BJ (cell line): ENCODE results near the gene PPP2R5C. TPM values are rescaled to one million over a fixed set of nuclear protein-coding genes. Genes with fewer than 3 reads are reported as not detected.

Source experiments
- CTCF ChIA-PET: fragments of 350-600 bp; formaldehyde crosslinking; extraction: SDS; loops from one replicate; lab custom pipeline; 2021; ENCODE audit warnings: antibody characterized with exemption, inconsistent platforms; lab: Yijun Ruan, JAX
- POLR2A ChIA-PET: fragments of 300-600 bp; sonication (Branson Sonifier 250); formaldehyde crosslinking; extraction: SDS; loops from one replicate; lab custom pipeline; 2021; ENCODE audit warnings: antibody characterized with exemption; lab: Charles Lee
- DNase-seq: peaks from one replicate; pipeline ENCODE4 v3.0.0-alpha.2; 2011; ENCODE audit warnings: low read depth
- H3K27me3 ChIP-seq: 2 replicates; pipeline ENCODE4 v1.6.0; 2011; ENCODE audit warnings: low read length; ENCODE audit not compliant: control insufficient read depth, insufficient read depth
- H3K36me3 ChIP-seq: 2 replicates; pipeline ENCODE4 v1.5.1; 2011; ENCODE audit warnings: low read length; ENCODE audit not compliant: control insufficient read depth, insufficient read depth
- H3K4me3 ChIP-seq: 2 replicates; pipeline ENCODE4 v1.5.1; 2011; ENCODE audit warnings: low read depth, mild to moderate bottlenecking, control low read depth, low read length
- polyA plus RNA-seq: library from polyadenylated mRNA; depleted of rRNA; stranded (reverse); fragments of >200 nt; gene quantifications from 2 replicates; pipeline ENCODE4 v1.2.3, GENCODE V29; 2011
- TF ChIP-seq, protein P1 (sequence below): IDR thresholded peaks from 2 replicates; pipeline ENCODE4 v1.5.1; 2011; ENCODE audit warnings: low read depth, mild to moderate bottlenecking, control low read depth, inconsistent platforms, low read length, moderate library complexity; ENCODE audit not compliant: insufficient read depth

The PPP2R5C gene
- polyA plus RNA-seq, 1 experiment = 55.8 TPM

DNA sequence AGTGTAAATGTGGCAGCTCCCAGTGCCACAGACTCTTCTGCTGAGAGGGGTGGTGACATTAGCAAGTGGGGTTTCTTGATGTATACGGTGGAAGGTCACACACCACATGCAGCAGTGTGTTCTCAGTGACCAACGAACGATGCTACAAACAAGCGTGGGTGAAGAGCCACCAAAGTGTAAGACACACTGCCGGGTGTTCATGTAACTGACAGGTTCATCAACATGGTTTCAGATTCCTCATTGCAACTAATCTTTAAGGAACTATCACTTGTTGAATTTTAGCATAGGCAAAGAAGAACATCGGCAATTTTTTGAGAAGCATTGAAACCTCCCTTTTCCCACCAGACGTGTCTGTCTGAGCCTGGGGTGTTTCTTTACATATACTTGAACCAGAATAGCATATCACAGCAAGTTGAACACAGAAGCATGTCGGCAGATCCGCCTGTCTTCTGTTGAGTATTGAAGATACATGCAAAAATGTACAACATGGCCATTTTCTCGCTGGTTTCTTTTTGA, 58.8 kb downstream of the PPP2R5C start:
- POLR2A ChIA-PET = no interaction called here
- no peak for DNase-seq
- CTCF ChIA-PET = no interaction called here

DNA sequence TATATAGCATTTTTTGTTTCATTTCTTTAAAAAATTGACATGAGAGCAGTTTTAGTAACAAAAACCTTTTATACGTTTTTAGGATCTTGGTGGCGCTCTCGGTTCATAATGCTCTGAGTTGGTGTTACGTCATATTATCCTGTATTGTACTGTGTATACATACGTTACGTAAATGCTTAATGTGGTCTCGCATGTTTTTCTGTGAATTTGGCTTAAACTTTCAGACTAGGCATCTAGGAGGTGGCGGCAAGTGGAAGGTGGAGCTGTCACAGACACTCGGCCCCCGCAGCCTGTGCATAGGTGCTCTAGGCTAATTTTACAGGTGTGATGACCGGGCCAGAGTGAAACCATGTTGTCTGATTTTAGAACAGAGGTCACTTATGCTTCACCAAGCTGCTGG, 60.0 kb downstream of the PPP2R5C start:
- CTCF ChIA-PET = no interaction called here
- Histone ChIP-seq H3K4me3 (no peak overlapping the region), H3K36me3 (peaks cover 2% of the 10 kb centered on the region; the same call in 1 of the 2 replicates), H3K27me3 (no peaks in the 10 kb centered on the region)
- no peak for DNase-seq
- POLR2A ChIA-PET = no interaction called here
- TF ChIP-seq, protein P1, sequence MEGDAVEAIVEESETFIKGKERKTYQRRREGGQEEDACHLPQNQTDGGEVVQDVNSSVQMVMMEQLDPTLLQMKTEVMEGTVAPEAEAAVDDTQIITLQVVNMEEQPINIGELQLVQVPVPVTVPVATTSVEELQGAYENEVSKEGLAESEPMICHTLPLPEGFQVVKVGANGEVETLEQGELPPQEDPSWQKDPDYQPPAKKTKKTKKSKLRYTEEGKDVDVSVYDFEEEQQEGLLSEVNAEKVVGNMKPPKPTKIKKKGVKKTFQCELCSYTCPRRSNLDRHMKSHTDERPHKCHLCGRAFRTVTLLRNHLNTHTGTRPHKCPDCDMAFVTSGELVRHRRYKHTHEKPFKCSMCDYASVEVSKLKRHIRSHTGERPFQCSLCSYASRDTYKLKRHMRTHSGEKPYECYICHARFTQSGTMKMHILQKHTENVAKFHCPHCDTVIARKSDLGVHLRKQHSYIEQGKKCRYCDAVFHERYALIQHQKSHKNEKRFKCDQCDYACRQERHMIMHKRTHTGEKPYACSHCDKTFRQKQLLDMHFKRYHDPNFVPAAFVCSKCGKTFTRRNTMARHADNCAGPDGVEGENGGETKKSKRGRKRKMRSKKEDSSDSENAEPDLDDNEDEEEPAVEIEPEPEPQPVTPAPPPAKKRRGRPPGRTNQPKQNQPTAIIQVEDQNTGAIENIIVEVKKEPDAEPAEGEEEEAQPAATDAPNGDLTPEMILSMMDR = no peak

More for the DNA sequence above, 58.8 kb downstream of the PPP2R5C start:
- Histone ChIP-seq H3K27me3 (no peaks in the 10 kb centered on the region), H3K4me3 (no peak overlapping the region), H3K36me3 (peaks cover 2% of the 10 kb centered on the region; the same call in 1 of the 2 replicates)
- TF ChIP-seq, protein P1 = no peak

DNA sequence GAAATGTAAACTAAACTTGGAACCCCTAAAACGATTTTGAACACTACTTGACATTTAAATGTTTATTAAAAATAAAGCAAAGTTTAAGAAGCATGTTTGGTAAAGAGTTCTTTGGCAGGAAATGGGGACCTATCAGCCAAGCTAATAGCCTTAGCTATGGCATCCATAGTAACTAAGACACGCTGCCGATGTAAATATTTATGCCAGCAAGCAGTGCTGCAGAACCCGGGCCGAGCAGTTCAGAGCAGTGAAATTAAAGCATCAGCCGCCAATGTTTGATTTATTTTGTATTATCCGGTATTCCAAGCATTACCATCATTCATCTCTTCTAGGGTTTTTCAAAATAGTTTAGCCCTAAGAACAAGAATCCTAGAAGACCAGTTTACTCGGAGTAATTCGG, 61.6 kb downstream of the PPP2R5C start:
- TF ChIP-seq, protein P1 = no peak
- no peaks in the 10 kb centered on the region for H3K27me3 ChIP-seq
- no peak for DNase-seq
- H3K36me3 ChIP-seq = peaks cover 2% of the 10 kb centered on the region; the same call in 1 of the 2 replicates
- ChIA-PET CTCF (interaction anchor here (0.6 to 1.7 kb wide), 4 partner anchors 9 to 52 kb away, joined by 3 to 7 read pairs (median 4); no protein-coding TSS in a partner anchor), POLR2A (interaction anchor here (1.4 kb wide), 1 partner anchor 13 kb away, joined by 10 read pairs; no protein-coding TSS in a partner anchor)
- no peak overlapping the region for H3K4me3 ChIP-seq

DNA sequence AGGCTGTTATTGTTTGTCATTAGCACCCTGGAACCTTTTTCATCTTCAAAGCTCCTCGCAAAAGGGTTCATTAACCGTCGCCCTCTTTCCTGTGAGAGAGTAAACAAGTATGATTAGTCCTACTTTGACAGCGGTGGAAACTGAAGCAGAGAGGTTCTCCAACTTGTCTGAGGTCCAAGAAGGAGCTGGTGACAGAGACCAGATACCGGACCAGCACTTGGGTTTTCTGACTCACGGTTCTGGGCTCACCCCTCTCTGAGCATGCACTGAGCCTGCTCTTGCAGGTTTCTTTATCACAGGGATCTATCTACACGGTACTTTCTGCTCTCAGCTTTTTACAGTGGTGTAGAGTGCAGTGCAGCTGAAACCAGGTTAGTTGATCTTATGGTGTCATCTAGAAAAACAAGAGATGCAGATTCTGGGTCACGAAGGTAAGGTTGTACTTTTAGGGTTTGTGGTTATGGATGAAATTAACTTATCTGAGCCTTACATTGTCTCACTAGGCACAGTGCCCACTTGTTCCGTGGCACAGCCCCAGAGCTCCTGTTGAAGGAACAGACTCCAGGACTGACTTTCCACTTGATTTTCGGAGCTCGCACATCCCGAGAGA, 62.1 kb downstream of the PPP2R5C start:
- no peak for DNase-seq
- TF ChIP-seq, protein P1 = no peak
- ChIA-PET POLR2A (interaction anchor here (0.9 to 1.4 kb wide), 2 partner anchors 13 to 14 kb away, joined by 3 to 10 read pairs; no protein-coding TSS in a partner anchor), CTCF (interaction anchor here (0.6 to 1.7 kb wide), 4 partner anchors 10 to 53 kb away, joined by 3 to 7 read pairs (median 4); no protein-coding TSS in a partner anchor)
- Histone ChIP-seq H3K27me3 (no peaks in the 10 kb centered on the region), H3K4me3 (no peak overlapping the region), H3K36me3 (peaks cover 2% of the 10 kb centered on the region; the same call in 1 of the 2 replicates)

DNA sequence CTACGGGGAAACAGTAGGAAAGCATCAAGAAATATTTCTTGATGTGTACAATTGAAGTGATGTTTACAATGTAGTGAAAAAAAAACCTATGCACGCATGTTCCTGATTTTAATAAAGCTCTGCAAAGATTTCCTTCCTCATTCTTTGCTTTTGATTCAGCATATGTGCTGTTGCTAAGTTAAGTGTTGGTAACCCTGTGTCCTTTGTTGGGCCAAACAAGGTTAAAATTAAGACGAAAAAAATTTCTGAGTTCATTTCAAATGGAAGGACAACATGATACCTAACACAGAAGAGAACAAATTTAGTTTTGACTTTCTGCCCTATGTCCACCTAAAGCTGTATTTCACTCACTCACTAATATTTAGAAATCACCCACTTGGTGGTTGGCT, 62.8 kb downstream of the PPP2R5C start:
- ChIA-PET POLR2A (interaction anchor here (0.9 to 1.4 kb wide), 2 partner anchors 12 to 15 kb away, joined by 3 to 10 read pairs; no protein-coding TSS in a partner anchor), CTCF (interaction anchor here (1.3 to 1.7 kb wide), 2 partner anchors 9 to 53 kb away, joined by 3 to 7 read pairs; no protein-coding TSS in a partner anchor)

More for the DNA sequence above, 62.8 kb downstream of the PPP2R5C start:
- DNase-seq = no peak
- TF ChIP-seq, protein P1 = no peak
- Histone ChIP-seq H3K4me3 (no peak overlapping the region), H3K27me3 (no peaks in the 10 kb centered on the region), H3K36me3 (peaks cover 2% of the 10 kb centered on the region; the same call in 1 of the 2 replicates)
